ENCODE measurements around the gene LRP1B.
"Not testable (repeated sequence)": the region's sequence is repeated elsewhere in the genome, so short reads cannot be mapped to it uniquely, and the experiment has no call there.

LRP1B gene

DNA sequence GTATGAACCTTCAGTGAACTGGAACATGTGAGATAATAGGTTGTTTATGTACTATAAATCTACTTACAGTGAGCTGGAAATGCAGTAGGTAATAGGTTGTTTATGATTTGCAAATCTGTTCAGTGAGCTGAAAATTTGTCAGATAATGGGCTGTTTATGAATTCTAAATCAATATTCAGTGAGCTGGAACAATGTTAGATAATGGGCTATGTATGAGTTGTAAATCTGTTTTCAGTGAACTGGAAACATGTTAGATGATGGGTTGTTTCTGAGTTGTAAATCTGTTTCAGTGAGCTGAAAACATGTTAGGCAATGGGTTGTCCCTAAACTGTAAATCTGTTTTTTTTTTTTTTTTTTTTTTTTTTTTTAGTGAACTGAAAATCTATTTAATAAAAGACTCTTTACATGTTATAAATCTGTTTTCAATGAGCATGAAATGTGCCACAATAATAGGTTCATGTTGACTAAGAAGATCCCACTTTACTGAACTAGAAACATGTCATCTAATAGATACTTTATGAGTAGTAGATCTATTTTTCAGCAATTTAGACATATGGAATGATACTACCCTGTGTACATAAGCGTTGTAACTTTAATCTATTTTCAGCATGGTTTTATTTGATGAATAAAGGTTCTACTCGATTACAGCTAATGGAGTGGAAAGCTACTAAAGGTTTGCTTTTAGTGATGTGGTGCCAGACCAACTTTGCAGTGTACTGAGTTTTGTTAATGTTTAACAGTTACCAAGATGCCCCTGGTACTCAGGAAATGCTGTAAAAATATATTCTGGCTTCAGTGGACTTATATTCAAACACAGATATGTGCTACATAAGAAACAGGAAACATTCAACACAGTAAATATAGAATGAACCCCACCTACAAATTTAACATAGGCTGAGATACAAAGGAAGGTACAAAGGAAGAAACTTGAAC is 1471.8 kb downstream of the LRP1B start:
- Histone ChIP-seq H3K4me1 (ENCODE audit: low read depth, poor library complexity, severe bottlenecking) (no peaks in the 10 kb centered on the region), H3K27me3 (ENCODE audit: insufficient read depth, low read depth) (no peaks in the 10 kb centered on the region), H3K9ac (no peak overlapping the region), H2AFZ (ENCODE audit: low read depth) (no peak overlapping the region), H4K20me1 (ENCODE audit: insufficient read depth) (no peaks in the 10 kb centered on the region), H3K79me2 (ENCODE audit: insufficient read depth, low read depth) (no peaks in the 10 kb centered on the region), H3K4me2 (no peak overlapping the region), H3K36me3 (ENCODE audit: insufficient read depth) (no peaks in the 10 kb centered on the region), H3K4me3 (IDR thresholded peaks at IDR 0.05; ENCODE audit: insufficient read depth, low read depth, low read length) (no peak overlapping the region), H3K27ac (no peak overlapping the region)
- no peak for TF ChIP-seq CTCF (conservative IDR thresholded peaks at IDR 0.05; ENCODE audit: low read depth, low read length)

DNA sequence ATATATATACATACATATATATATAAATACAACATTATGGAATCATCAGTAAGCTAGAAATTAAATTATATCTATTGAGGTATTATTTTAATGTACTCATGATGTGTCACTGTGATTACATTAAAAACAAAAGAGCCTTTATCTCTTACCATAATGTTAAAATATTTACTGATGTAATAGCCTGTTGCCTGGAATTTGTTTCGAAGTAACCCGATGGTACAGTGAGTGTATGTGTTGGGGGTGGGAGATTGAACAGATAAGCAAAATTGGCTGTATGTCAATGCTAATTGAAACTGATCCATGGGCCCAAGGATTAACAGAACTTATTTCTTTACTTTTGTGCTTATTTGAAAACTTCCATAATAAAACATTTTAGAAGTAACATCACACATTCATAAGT is 1473.2 kb downstream of the LRP1B start:
- TF ChIP-seq CTCF (conservative IDR thresholded peaks at IDR 0.05; ENCODE audit: low read depth, low read length): no peak
- H3K9ac ChIP-seq: no peak overlapping the region
- H3K4me1 ChIP-seq (ENCODE audit: low read depth, poor library complexity, severe bottlenecking): no peaks in the 10 kb centered on the region
- no peak overlapping the region for H2AFZ ChIP-seq (ENCODE audit: low read depth)
- H3K4me2 ChIP-seq: no peak overlapping the region
- H3K27ac ChIP-seq: no peak overlapping the region
- no peaks in the 10 kb centered on the region for H3K27me3 ChIP-seq (ENCODE audit: insufficient read depth, low read depth)
- H3K79me2 ChIP-seq (ENCODE audit: insufficient read depth, low read depth): no peaks in the 10 kb centered on the region
- no peak overlapping the region for H3K4me3 ChIP-seq (IDR thresholded peaks at IDR 0.05; ENCODE audit: insufficient read depth, low read depth, low read length)
- H3K36me3 ChIP-seq (ENCODE audit: insufficient read depth): no peaks in the 10 kb centered on the region
- no peaks in the 10 kb centered on the region for H4K20me1 ChIP-seq (ENCODE audit: insufficient read depth)

DNA sequence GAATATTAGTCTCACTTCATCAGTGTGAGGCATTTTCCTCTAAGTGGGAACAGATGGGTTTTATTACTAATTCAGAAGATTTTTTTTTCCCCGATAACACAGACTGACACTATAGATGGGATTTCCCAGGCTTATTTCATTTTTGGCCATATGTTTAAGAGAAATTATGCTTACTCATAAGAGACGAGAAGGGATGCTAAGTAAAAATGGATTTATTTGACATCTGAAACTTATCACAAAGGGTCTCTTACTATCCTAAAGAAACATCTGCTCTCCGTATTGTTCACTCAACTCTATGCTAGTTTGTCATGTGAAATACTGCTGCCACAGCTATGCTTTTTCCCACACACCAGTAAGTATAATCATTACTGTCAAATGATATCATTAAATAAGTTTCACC is 1476.3 kb downstream of the LRP1B start:
- no peaks in the 10 kb centered on the region for H3K27me3 ChIP-seq (ENCODE audit: insufficient read depth, low read depth)
- no peak for TF ChIP-seq CTCF (conservative IDR thresholded peaks at IDR 0.05; ENCODE audit: low read depth, low read length)
- no peaks in the 10 kb centered on the region for H3K79me2 ChIP-seq (ENCODE audit: insufficient read depth, low read depth)
- H3K27ac ChIP-seq: no peak overlapping the region
- H3K4me2 ChIP-seq: no peak overlapping the region
- no peak overlapping the region for H3K9ac ChIP-seq
- no peaks in the 10 kb centered on the region for H3K36me3 ChIP-seq (ENCODE audit: insufficient read depth)
- H4K20me1 ChIP-seq (ENCODE audit: insufficient read depth): no peaks in the 10 kb centered on the region
- H3K4me1 ChIP-seq (ENCODE audit: low read depth, poor library complexity, severe bottlenecking): no peaks in the 10 kb centered on the region
- no peak overlapping the region for H3K4me3 ChIP-seq (IDR thresholded peaks at IDR 0.05; ENCODE audit: insufficient read depth, low read depth, low read length)
- no peak overlapping the region for H2AFZ ChIP-seq (ENCODE audit: low read depth)

DNA sequence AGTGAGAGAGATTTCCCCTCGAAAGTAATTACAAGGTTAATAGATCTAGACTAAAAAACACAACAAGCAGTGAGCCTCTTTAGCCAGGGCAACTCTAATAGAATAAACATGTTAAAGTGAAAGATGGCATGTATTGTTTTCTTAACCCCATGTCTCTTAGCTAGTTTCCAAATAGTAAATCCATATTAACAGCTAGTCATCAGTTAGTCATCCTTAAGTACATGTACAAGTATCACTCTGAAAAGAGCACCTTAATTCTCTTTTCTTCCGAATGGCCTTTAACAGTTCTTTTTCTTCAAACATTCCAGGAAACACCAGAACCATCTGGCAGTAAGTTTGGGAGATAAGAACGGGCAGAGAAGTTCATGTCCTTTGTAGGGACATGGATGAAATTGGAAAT is 1480.0 kb downstream of the LRP1B start:
- H3K36me3 ChIP-seq (ENCODE audit: insufficient read depth): no peaks in the 10 kb centered on the region
- H3K9ac ChIP-seq: no peak overlapping the region
- no peaks in the 10 kb centered on the region for H3K79me2 ChIP-seq (ENCODE audit: insufficient read depth, low read depth)
- no peak for TF ChIP-seq CTCF (conservative IDR thresholded peaks at IDR 0.05; ENCODE audit: low read depth, low read length)
- H4K20me1 ChIP-seq (ENCODE audit: insufficient read depth): no peaks in the 10 kb centered on the region
- H3K4me1 ChIP-seq (ENCODE audit: low read depth, poor library complexity, severe bottlenecking): no peaks in the 10 kb centered on the region
- no peaks in the 10 kb centered on the region for H3K27me3 ChIP-seq (ENCODE audit: insufficient read depth, low read depth)
- no peak overlapping the region for H2AFZ ChIP-seq (ENCODE audit: low read depth)
- H3K4me2 ChIP-seq: no peak overlapping the region
- no peak overlapping the region for H3K27ac ChIP-seq
- H3K4me3 ChIP-seq (IDR thresholded peaks at IDR 0.05; ENCODE audit: insufficient read depth, low read depth, low read length): no peak overlapping the region

GRCh38 chr2:140650134-140650533 is 1480.7 kb downstream of the LRP1B start:
- H3K36me3 ChIP-seq (ENCODE audit: insufficient read depth); H3K27ac ChIP-seq; H4K20me1 ChIP-seq (ENCODE audit: insufficient read depth); H2AFZ ChIP-seq (ENCODE audit: low read depth); H3K79me2 ChIP-seq (ENCODE audit: insufficient read depth, low read depth); H3K27me3 ChIP-seq (ENCODE audit: insufficient read depth, low read depth); H3K9ac ChIP-seq; H3K4me1 ChIP-seq (ENCODE audit: low read depth, poor library complexity, severe bottlenecking); H3K4me3 ChIP-seq (IDR thresholded peaks at IDR 0.05; ENCODE audit: insufficient read depth, low read depth, low read length); H3K4me2 ChIP-seq: not testable (repeated sequence)

Data from KMS-11 (cell line).